Mucosa of descending colon (tissue), 3 donors: ENCODE measurements around the gene RILPL2. TPM values are rescaled to one million over a fixed set of nuclear protein-coding genes. Genes with fewer than 3 reads are reported as not detected.
"Not testable (repeated sequence)": the region's sequence is repeated elsewhere in the genome, so short reads cannot be mapped to it uniquely, and the experiment has no call there.

Experiments
- ATAC-seq: fragments of 200-7000 bp; cut with Tn5 transposase; one replicate; pipeline ENCODE4 v1.9.1; 2020; ENCODE audit warnings: mild to moderate bottlenecking, moderate library complexity
- DNase-seq, 3 donors: peaks; one replicate each; pipeline ENCODE4 v3.0.0-alpha.2; 2020
- H3K36me3 ChIP-seq: fragments of 200-600 bp; one replicate; pipeline ENCODE4 v1.8.0; 2021; ENCODE audit warnings: low read depth, mild to moderate bottlenecking
- H3K4me1 ChIP-seq: fragments of 200-600 bp; one replicate; pipeline ENCODE4 v1.8.0; 2021; ENCODE audit warnings: low read depth, mild to moderate bottlenecking
- H3K4me3 ChIP-seq: fragments of 200-600 bp; one replicate; pipeline ENCODE4 v1.8.0; 2021; ENCODE audit warnings: mild to moderate bottlenecking
- H3K9me3 ChIP-seq: fragments of 200-600 bp; one replicate; pipeline ENCODE4 v1.8.0; 2021; ENCODE audit warnings: mild to moderate bottlenecking
- CTCF ChIP-seq: fragments of 200-600 bp; IDR thresholded peaks from one replicate; pipeline ENCODE4 v1.8.0; 2022; ENCODE audit warnings: antibody characterized with exemption, mild to moderate bottlenecking
- intact Hi-C, 2 donors: fragments of 100-400 bp; cut with DNase I in 1 of 2; cut with micrococcal nuclease in 1 of 2; formaldehyde crosslinking; loops; one replicate each; pipeline versions ENCODE4 v1.11.0 to v1.11.1; 2022; cut with DNase I, micrococcal nuclease
- total RNA-seq, 3 donors: library from RNA; stranded (reverse); fragmentation: NEBNext Ultra II Directional in 2 of 3; extraction: Animal tissue kit (Norgen Biotek cat#: 25700) in 2 of 3; gene quantifications; one replicate each; pipeline versions ENCODE4 v1.2.1 to v1.2.4, GENCODE V29; 2021 to 2023
- donor health status: DM: no; HTN: no; CAD: no; lungs with moderate emphysema.
- donor health status: DM: no; HTN: no; CAD: no.
- donor health status: DM: no; HTN: yes; CAD: no.

RILPL2 gene
- total RNA-seq, 3 donors from 2014 or later: 0.72 to 4.3 (median 1.6) TPM

- intact Hi-C loops: no loop called here
- peak; percentile 91 for ATAC-seq
These were observed 21.7 kb upstream of the RILPL2 start, which contains the start of gene SNRNP35 for GRCh38 chr12:123457980-123458779. Gene SNRNP35, plus strand, starts transcription at chr12:123458139. Its CDS starts 7,402 bp downstream, at chr12:123465541.

GRCh38 chr12:123453165-123453564, 16.7 kb upstream of the RILPL2 start:
- ATAC-seq (no peak), DNase-seq (no peak)
- H3K4me3 ChIP-seq: no peak overlapping the region
- H3K9me3 ChIP-seq: no peaks in the 10 kb centered on the region
- H3K36me3 ChIP-seq: no peaks in the 10 kb centered on the region
- no peak for TF ChIP-seq CTCF
- H3K4me1 ChIP-seq: no peaks in the 10 kb centered on the region
- intact Hi-C loops: no loop called here

More at GRCh38 chr12:123457980-123458779, 21.7 kb upstream of the RILPL2 start, which contains the start of gene SNRNP35:
- no peak for TF ChIP-seq CTCF
- DNase-seq: peak; percentile 84 to 88 (median 88)
- Histone ChIP-seq H3K36me3 (no peaks in the 10 kb centered on the region), H3K9me3 (no peaks in the 10 kb centered on the region), H3K4me1 (peaks cover 4% of the 10 kb centered on the region), H3K4me3 (peak within 1 kb of the TSS; percentile 64)

GRCh38 chr12:123452276-123452550, 15.7 kb upstream of the RILPL2 start:
- H3K36me3 ChIP-seq, intact Hi-C loops, H3K4me1 ChIP-seq, H3K4me3 ChIP-seq, ATAC-seq, H3K9me3 ChIP-seq, DNase-seq: not testable (repeated sequence)

GRCh38 chr12:123450636-123451035, 14.2 kb upstream of the RILPL2 start:
- H3K4me3 ChIP-seq: no peak overlapping the region
- H3K9me3 ChIP-seq: no peaks in the 10 kb centered on the region
- no peaks in the 10 kb centered on the region for H3K36me3 ChIP-seq
- no peak for TF ChIP-seq CTCF
- intact Hi-C loops: no loop called here
- no peak for ATAC-seq
- H3K4me1 ChIP-seq: peaks cover 4% of the 10 kb centered on the region
- no peak for DNase-seq

GRCh38 chr12:123449856-123450255, 13.4 kb upstream of the RILPL2 start:
- Histone ChIP-seq H3K9me3 (no peaks in the 10 kb centered on the region), H3K4me1 (peaks cover 6% of the 10 kb centered on the region), H3K36me3 (no peaks in the 10 kb centered on the region), H3K4me3 (no peak overlapping the region)
- intact Hi-C loops: no loop called here
- ATAC-seq: no peak
- no peak for TF ChIP-seq CTCF
- no peak for DNase-seq

GRCh38 chr12:123449249-123449733, 12.8 kb upstream of the RILPL2 start:
- TF ChIP-seq CTCF: no peak
- no peaks in the 10 kb centered on the region for H3K9me3 ChIP-seq
- H3K36me3 ChIP-seq: no peaks in the 10 kb centered on the region
- DNase-seq (no peak), ATAC-seq (peak; percentile 27)
- intact Hi-C loops: no loop called here
- H3K4me1 ChIP-seq: peaks cover 6% of the 10 kb centered on the region
- no peak overlapping the region for H3K4me3 ChIP-seq
